Mesendoderm (in vitro differentiated cells): Measurements from ENCODE around the gene EEF2KMT.
"Not testable (repeated sequence)": the region's sequence is repeated elsewhere in the genome, so short reads cannot be mapped to it uniquely, and the experiment has no call there.

Experiments used
- DNase-seq: peaks from one replicate; pipeline ENCODE4 v3.0.0; 2013
- H2AK5ac ChIP-seq: 2 replicates; pipeline ENCODE4 v1.6.1; 2013; ENCODE audit warnings: low read length, inconsistent platforms
- H2BK120ac ChIP-seq: 2 replicates; pipeline ENCODE4 v1.6.1; 2013; ENCODE audit warnings: low read depth, mild to moderate bottlenecking, low read length, moderate library complexity, mixed read lengths
- H2BK15ac ChIP-seq: replicated peaks from 2 replicates; pipeline ENCODE4 v1.6.1; 2013; ENCODE audit warnings: low read depth, mild to moderate bottlenecking, moderate library complexity
- H2BK5ac ChIP-seq: 2 replicates; pipeline ENCODE4 v1.6.1; 2013; ENCODE audit warnings: low read length, inconsistent platforms
- H3K18ac ChIP-seq: 2 replicates; pipeline ENCODE4 v1.6.1; 2013; ENCODE audit warnings: mild to moderate bottlenecking, low read length, mixed read lengths
- H3K23ac ChIP-seq: one replicate; pipeline ENCODE4 v1.6.1; 2013; ENCODE audit warnings: low read length
- H3K27ac ChIP-seq: 2 replicates; pipeline ENCODE4 v1.5.1; 2013; ENCODE audit warnings: low read depth, mild to moderate bottlenecking, inconsistent platforms, low read length, moderate library complexity
- H3K27me3 ChIP-seq: 2 replicates; pipeline ENCODE4 v1.6.1; 2013; ENCODE audit warnings: low read length, control low read depth, mild to moderate bottlenecking, inconsistent platforms; ENCODE audit not compliant: insufficient read depth, poor library complexity
- H3K36me3 ChIP-seq: 2 replicates; pipeline ENCODE4 v1.6.1; 2013; ENCODE audit warnings: low read length, inconsistent platforms; ENCODE audit not compliant: control insufficient read depth, insufficient read depth
- H3K4ac ChIP-seq: one replicate; pipeline ENCODE4 v1.6.1; 2013; ENCODE audit warnings: low read depth, mild to moderate bottlenecking, low read length, moderate library complexity
- H3K4me1 ChIP-seq: 2 replicates; pipeline ENCODE4 v1.6.1; 2013; ENCODE audit warnings: low read depth, low read length, inconsistent platforms; ENCODE audit not compliant: control insufficient read depth
- H3K4me2 ChIP-seq: 2 replicates; pipeline ENCODE4 v1.6.1; 2013; ENCODE audit warnings: low read length
- H3K4me3 ChIP-seq: 2 replicates; pipeline ENCODE4 v1.5.1; 2013; ENCODE audit warnings: mild to moderate bottlenecking, low read length
- H3K56ac ChIP-seq: one replicate; pipeline ENCODE4 v1.6.1; 2013; ENCODE audit warnings: low read length
- H3K79me1 ChIP-seq: 2 replicates; pipeline ENCODE4 v1.6.1; 2013; ENCODE audit warnings: low read length, inconsistent platforms
- H3K79me2 ChIP-seq: 2 replicates; pipeline ENCODE4 v1.6.1; 2013; ENCODE audit warnings: mild to moderate bottlenecking, low read length; ENCODE audit not compliant: control insufficient read depth, insufficient read depth
- H3K9ac ChIP-seq: 2 replicates; pipeline ENCODE4 v1.6.1; 2013; ENCODE audit warnings: low read length, inconsistent platforms
- H4K5ac ChIP-seq: one replicate; pipeline ENCODE4 v1.6.1; 2013; ENCODE audit warnings: low read length
- H4K8ac ChIP-seq: one replicate; pipeline ENCODE4 v1.6.1; 2013; ENCODE audit warnings: low read depth, mild to moderate bottlenecking, control low read depth, low read length, moderate library complexity
- WGBS: extraction: QIAGEN DNeasy Blood & Tissue Kit; methylation state at CpG from one replicate; pipeline ENCODE4 v1.1.7; 2013; ENCODE audit warnings: low lambda C conversion rate, missing lambda C conversion rate; ENCODE audit not compliant: insufficient coverage; ENCODE audit errors: extremely low coverage; 5-methylcytosine and 5-hydroxymethylcytosine counted together

EEF2KMT gene

DNA sequence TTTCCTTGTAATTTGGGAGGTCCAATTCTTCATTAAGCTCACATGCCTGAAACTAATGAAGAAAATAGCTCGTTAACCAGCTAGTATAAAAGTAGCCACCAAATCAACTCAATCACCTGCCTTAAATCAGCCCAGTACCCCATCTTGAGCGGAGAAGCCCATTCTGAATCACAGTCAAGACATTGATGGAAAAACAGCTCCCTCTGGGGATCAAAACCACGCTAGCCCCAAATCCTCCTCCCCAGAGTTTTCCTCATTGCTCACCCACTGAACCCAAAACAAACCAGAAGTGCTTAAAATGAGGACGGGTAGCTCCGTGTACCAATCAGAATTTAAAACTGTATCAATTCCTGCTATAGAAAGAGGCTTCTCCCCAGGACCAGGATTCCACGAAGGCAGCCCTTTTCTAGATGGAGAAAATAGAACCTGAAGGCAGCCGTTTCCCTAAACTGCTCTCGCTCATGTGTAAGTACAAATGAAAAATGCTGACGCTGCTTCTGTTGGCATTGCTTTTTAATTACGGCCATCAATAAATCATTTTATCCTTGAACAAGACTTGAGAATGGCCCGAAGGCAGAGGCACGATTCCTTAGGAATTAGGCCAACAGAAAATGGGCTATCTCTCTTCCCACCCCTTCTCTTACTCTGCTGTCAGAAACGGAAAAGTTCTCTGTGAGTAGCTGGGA is 35.5 kb upstream of the EEF2KMT start:
- not testable (repeated sequence) for H3K56ac ChIP-seq, H3K4me2 ChIP-seq, H3K79me2 ChIP-seq, H3K27ac ChIP-seq, H3K4ac ChIP-seq, H3K9ac ChIP-seq, H2BK15ac ChIP-seq, H3K4me1 ChIP-seq, H3K27me3 ChIP-seq, H2AK5ac ChIP-seq, H3K23ac ChIP-seq, H2BK120ac ChIP-seq, DNase-seq, H3K36me3 ChIP-seq, H3K4me3 ChIP-seq, H3K79me1 ChIP-seq, H2BK5ac ChIP-seq, H4K8ac ChIP-seq, H3K18ac ChIP-seq, H4K5ac ChIP-seq
- no CpG with 5 or more reads among the region's 13 CpGs for WGBS

DNA sequence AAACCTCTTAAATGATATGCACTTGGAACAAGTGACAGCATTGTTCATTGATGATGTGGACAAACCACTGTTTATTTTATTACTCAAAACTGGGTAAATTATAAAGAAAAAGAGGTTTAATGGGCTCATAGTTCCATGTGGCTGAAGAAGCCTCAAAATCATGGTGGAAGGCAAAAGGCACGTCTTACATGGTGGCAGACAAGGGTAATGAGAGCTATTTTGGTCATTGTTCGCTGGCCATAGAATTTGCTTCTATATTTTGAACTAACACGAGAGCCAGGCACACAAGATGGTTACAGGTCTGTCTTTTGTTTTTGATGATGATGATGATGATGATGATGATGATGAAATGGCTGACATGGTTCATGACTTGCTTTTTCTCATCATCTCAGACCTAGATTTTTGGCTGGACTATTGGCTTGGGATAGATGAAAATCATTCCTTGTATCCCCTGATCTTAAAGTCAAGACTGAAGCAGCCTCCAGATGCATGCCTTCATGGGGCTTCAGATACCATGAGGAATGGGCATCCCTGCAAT is 33.9 kb upstream of the EEF2KMT start:
- H3K4me2 ChIP-seq, H3K36me3 ChIP-seq, H3K23ac ChIP-seq, H3K18ac ChIP-seq, H2BK15ac ChIP-seq, H4K8ac ChIP-seq, H3K4me3 ChIP-seq, H3K4ac ChIP-seq, H2BK120ac ChIP-seq, H3K56ac ChIP-seq, H3K9ac ChIP-seq, H3K27me3 ChIP-seq, H2AK5ac ChIP-seq, H3K4me1 ChIP-seq, H2BK5ac ChIP-seq, H3K27ac ChIP-seq, DNase-seq, H3K79me1 ChIP-seq, H4K5ac ChIP-seq, H3K79me2 ChIP-seq: not testable (repeated sequence)
- WGBS, result no CpG with 5 or more reads among the region's 3 CpGs

DNA sequence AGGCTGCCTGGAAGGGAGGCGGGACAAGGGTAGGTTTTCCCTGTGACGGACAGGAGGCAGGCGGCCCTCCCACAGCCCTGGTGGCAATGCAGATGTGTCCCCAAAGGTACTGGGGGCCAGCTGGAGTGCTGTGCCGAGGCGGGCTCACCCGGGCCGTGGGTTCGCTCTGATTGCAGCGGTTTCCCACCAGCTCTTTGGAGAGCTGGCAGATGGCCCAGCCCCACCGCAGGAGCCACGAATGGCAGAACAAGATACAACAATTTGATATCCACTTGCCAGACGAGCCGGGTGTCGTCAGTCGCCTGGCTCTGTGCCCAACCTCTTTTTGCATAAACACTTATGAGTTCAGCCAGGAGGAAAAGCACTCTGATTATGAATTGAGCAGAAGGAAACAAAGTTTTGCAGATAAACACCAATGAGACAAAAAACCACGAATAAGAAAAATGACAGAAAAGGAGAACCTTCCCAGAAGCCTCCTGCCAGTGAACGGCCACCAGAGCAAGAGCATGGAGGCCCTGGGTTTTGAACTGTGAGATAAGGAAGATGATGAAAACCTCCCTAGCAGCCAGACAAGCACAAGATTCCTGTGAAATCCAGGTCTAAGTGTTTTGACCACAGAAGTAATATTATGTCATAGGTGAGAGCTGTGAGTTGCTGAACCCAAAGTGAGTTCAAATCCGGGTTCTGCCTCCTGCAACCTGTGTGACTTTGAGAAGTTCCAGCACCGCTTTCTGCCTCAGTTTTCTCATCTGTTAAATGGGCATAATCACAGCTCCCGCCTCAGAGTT is 19.9 kb upstream of the EEF2KMT start:
- not testable (repeated sequence) for H3K56ac ChIP-seq, H3K79me2 ChIP-seq, H3K23ac ChIP-seq, H3K27ac ChIP-seq, H3K36me3 ChIP-seq, H3K79me1 ChIP-seq, H3K4me1 ChIP-seq, H3K4ac ChIP-seq, H4K5ac ChIP-seq, H2BK15ac ChIP-seq, H4K8ac ChIP-seq, H2BK5ac ChIP-seq, H2AK5ac ChIP-seq, H3K27me3 ChIP-seq, DNase-seq, H3K18ac ChIP-seq, H3K4me2 ChIP-seq, H3K9ac ChIP-seq, H3K4me3 ChIP-seq, H2BK120ac ChIP-seq
- WGBS, result no CpG with 5 or more reads among the region's 20 CpGs

DNA sequence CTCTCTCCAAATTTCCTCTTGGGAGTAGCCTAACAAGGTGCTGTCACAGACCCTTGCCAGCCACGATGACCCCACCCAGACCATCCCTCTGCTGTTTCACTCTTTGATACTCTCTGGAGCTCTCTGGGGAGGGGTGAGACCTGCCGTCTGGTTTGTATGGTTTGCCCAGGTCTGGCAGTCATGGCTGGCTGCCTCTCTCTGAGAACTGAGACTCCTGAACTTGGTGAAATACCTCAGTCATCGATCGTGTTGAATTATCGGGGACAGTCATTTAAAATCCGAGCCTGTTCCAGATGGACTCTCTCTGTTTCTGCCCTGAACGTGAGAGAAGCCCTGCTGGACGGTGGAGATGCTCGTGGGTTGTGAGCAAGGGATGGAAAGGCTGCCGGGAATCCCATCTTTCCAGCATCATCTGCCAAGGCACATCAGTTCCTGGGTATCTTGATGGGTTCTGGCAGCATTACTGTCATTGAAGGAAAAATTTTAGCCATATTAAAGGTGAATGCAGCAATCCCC is 19.2 kb upstream of the EEF2KMT start:
- H3K18ac ChIP-seq, H3K23ac ChIP-seq, H3K4me3 ChIP-seq, H3K9ac ChIP-seq, H3K56ac ChIP-seq, H4K8ac ChIP-seq, H2BK120ac ChIP-seq, H3K79me1 ChIP-seq, H2AK5ac ChIP-seq, DNase-seq, H3K4ac ChIP-seq, H3K27me3 ChIP-seq, H3K4me2 ChIP-seq, H3K27ac ChIP-seq, H3K36me3 ChIP-seq, H3K79me2 ChIP-seq, H2BK5ac ChIP-seq, H4K5ac ChIP-seq, H3K4me1 ChIP-seq, H2BK15ac ChIP-seq: not testable (repeated sequence)
- WGBS, result no CpG with 5 or more reads among the region's 10 CpGs

DNA sequence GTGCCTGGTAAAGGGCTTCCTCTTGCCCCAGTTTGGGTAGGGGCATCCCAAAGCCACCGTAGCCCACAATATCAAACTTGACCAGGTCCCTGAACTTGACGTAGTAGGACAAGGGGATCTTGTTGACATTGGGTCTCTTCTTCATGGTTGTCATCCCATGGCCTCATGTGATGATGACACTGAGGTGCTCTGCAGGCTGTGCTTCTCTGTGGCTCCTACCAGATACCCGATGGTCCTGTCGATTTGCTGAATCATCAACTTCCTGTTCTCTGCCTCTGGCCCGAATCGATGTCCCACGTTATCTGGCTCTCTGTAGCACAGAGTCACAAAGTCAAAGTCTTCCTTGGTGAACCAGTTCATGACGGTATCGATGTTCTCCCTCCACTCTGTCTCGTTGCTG is 13.3 kb upstream of the EEF2KMT start:
- H3K18ac ChIP-seq, H2BK5ac ChIP-seq, H3K4ac ChIP-seq, H3K79me2 ChIP-seq, H3K27ac ChIP-seq, H3K79me1 ChIP-seq, H2BK15ac ChIP-seq, H3K36me3 ChIP-seq, H3K27me3 ChIP-seq, H2AK5ac ChIP-seq, H3K23ac ChIP-seq, H3K4me3 ChIP-seq, H3K4me2 ChIP-seq, H3K9ac ChIP-seq, H3K4me1 ChIP-seq, H4K8ac ChIP-seq, H3K56ac ChIP-seq, H4K5ac ChIP-seq, DNase-seq, H2BK120ac ChIP-seq: not testable (repeated sequence)
- no CpG with 5 or more reads among the region's 10 CpGs for WGBS
